NCI-H1092 (cell line): ENCODE results near the gene TXLNG.
"Not testable (repeated sequence)": the region's sequence is repeated elsewhere in the genome, so short reads cannot be mapped to it uniquely, and the experiment has no call there.

Experiments used
- DNase-seq: peaks from one replicate; lab custom pipeline; 2025; lab: John Stamatoyannopoulos, UW

Gene TXLNG

DNA sequence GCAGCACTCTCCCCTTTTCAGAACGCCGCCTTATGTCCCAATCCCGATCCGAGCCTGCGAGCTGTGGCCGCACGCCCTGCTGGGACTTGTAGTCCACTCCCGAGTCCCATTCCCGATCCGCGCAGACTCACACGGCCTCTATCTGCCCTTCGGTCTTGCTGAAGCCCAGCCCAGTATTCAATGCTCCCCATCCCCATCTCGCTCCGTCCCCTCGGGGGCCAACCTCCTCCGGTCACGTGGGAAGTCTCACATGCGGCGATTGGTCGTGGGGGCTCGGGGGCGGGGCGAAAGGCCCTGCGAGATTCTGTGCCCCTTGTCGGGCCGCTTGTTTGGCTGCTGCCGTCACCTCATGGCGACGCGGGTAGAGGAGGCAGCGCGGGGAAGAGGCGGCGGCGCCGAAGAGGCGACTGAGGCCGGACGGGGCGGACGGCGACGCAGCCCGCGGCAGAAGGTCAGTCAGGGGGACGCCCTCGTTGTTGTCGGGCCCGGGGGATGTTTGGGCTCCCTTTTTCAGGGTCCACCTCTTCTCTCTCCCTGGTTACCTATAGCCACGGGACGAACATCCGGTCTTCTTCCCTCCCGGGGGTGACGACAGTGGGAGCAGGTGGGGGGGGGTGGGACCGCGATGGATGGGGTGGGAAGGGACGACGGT, at the start of gene TXLNG:
Gene TXLNG, plus strand, starts transcription at position 328 of the 652 bp plus-strand sequence. Its CDS starts 22 bp downstream, at position 350.
- DNase-seq: peak; percentile 99

DNA sequence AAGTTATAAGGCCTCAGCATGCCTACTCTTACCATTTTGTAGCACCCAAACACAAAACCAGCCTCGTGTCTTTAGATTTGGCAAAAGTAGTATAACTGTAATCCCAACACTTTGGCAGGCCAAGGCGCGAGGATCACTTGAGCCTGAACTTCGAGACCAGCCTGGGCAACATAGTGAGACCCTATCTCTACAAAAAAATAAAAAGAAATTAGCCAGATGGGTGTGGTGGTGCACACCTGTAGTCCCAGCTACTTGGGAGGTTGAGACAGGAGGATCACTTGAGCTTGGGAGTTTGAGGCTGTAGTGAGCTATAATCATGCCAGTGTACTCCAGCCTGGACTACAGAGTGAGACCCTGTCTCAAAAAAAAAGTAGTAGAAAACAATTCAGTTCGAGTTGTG, 49.2 kb upstream of the TXLNG start:
- DNase-seq: no peak

DNA sequence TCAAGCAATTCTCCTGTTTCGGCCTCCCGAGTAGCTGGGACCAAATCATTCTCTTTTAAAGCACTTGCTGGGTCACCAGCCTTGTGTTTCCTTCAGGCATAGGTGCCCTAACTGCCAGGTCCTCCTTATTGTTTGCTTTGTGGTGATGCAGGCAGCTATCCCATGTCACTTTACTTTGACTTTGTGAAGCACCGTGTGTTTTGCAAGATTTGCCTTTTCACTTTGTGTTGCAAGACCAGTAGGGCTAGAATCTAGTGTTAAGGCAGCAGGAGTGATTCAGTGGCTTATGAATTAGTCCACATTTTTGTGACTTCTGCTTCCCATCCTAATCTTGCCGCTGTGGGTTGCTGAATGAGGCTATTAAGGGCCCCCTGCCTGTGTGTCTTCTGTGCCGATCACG, 46.7 kb upstream of the TXLNG start:
- no peak for DNase-seq

DNA sequence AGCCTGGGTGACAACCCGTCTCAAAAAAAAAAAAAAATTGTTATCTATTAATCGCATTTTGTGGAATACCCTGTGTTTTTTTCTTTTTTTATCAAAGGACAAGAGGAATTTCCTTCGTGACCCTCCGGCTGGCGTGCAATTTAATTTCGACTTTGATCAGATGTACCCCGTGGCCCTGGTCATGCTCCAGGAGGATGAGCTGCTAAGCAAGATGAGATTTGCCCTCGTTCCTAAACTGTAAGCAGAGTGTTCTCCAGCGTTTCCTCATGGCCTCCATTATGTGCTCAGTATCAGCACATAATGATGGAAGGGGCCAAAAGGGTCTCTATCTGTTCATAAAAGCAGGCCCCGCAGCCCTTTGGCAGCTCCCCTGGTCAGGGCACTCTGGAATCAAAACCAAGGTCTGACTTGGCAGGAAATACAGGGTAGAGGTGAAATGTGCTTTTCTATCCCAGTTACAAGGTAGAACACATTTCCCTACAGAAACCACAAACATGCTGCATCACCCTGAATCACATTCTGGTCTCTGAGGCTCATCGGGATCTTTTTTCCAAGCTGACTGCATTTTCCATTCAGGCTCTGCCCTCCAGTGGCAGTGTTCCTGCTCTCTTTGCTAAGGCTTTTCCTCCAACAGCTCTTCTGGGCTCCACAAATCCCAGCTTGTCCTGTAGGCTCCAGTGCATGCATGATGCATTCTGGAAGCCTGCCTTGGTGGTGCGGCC, 42.5 kb upstream of the TXLNG start:
- DNase-seq: no peak

GRCh38 chrX:16745102-16745501, 41.2 kb upstream of the TXLNG start:
- no peak for DNase-seq

- no peak for DNase-seq
Observed at GRCh38 chrX:16745659-16746058, 40.6 kb upstream of the TXLNG start.

- DNase-seq: no peak
Observed at GRCh38 chrX:16748425-16748824, 37.8 kb upstream of the TXLNG start.

DNA sequence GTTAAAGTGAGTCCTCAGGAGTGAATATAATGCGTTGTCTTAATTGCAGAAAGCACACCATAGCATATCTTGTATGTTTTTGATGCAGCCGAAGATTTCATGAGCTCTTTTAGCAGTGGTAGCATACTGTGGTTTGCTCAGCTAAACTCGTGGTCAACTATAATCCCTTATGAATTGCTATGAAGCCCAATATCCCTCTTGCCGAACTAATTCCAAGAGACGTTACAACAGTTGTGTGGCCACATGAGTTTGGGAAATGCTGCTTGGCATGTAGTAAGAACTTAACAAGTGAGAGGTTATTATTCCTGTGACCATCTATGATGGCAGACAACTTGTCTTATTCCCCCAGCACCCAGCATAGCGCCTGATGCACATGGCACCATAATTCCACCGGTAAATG, 36.1 kb upstream of the TXLNG start:
- no peak for DNase-seq

DNA sequence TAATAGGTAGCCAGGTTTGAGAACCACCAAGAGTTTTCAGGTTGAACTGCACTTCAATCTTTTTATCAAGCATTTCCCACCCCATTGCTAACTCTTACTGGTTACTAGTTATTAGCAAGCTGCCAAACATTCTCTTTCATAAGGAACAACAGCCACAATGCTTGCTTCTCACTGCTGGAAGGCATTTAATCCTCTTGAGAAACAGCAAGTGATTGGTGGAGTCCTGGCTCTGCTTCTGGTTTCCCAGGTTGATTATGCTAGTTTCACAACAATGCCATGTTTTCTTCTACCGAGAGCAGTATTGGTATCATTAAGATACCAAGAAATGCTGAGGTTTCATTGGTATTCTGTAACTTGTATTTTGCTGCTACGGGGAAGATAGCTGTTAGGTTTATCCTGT, 32.2 kb upstream of the TXLNG start:
- no peak for DNase-seq

- no peak for DNase-seq
Observed at GRCh38 chrX:16756724-16757123, 29.5 kb upstream of the TXLNG start.

- DNase-seq: not testable (repeated sequence)
Observed at GRCh38 chrX:16761500-16761899, 24.8 kb upstream of the TXLNG start.

DNA sequence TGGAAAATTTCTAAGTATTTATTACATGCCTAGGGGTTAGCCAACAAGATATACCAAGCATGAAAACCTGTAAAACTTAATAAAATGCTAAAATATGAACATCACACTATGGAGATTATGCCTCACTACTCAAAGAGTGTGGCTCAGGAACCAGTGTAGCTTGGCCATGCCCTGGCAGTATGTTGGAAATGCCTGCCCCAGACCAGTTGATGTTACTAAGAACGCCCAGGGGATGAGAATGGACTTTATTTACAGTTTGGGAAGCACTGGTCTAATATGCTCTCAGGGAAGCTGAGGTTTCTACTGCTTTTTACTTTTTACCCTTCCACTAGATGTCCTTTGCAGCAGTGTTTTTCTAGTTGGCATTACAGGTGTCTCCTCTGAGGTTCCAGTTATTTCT, 23.7 kb upstream of the TXLNG start:
- no peak for DNase-seq

GRCh38 chrX:16765594-16765993, 20.7 kb upstream of the TXLNG start:
- DNase-seq: no peak

GRCh38 chrX:16770970-16771482, 15.2 kb upstream of the TXLNG start:
- DNase-seq: no peak

- no peak for DNase-seq
Observed at GRCh38 chrX:16771483-16772398, 14.5 kb upstream of the TXLNG start.

GRCh38 chrX:16772460-16772859, 13.8 kb upstream of the TXLNG start:
- DNase-seq: no peak

DNA sequence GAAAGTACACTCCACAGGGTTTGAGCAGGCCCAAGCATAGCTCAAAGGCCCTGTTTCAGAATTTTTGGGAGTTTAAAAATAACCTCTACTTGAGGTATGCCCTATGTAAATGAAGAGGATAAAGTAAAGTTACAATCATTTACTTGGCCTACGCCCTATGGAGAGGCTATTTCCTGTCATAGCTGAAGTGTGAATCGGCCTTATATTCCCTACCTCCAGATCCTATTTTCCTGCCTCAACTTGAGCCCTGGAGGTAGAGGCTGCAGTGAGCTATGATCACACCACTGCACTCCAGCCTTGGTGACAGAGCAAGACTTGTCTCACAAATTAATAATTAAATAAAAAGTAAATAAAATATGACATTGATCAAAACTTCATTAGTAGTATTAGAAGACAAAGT, 11.5 kb upstream of the TXLNG start:
- DNase-seq: no peak

GRCh38 chrX:16778545-16778944, 7.7 kb upstream of the TXLNG start:
- DNase-seq: no peak

DNA sequence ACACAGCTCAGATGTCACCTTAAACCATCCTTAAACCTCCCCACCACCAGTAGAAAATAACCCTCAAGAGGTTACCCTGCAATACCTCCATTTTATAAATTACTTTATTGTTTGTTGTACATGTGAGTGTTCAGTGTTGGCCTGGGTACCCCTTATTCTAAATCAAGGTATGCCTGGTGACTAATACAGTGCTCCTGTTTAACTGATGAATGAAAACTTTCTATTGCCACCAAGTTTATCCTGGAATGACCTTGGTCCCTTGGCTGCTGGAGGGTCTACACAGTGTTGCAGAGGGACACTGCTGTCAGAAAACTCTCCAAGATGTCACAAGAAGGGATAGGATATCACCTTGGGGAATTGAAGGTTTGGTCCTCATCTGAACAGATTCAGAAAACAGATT, 7.3 kb upstream of the TXLNG start:
- DNase-seq: no peak

GRCh38 chrX:16779815-16780214, 6.5 kb upstream of the TXLNG start:
- DNase-seq: not testable (repeated sequence)

DNA sequence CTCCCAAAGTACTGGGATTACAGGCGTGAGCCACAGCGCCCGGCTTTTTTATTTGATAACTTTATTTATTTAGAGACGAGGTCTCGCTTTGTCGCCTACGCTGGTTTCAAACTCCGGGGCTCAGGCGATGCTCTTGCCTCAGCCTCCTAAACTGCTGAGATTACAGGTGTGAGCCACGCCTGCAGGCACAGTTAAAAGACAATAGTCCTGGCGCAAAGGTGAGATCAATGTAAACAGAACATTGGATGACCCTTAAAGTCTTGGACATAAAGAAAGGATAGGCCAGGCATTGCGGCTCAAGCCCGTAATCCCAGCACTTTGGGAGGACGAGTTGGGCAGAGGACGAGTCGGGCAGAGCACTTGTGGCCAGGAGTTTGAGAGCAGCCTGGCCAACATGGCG, 2.8 kb upstream of the TXLNG start:
- no peak for DNase-seq

- DNase-seq: not testable (repeated sequence)
Observed at GRCh38 chrX:16784440-16784839, 1.8 kb upstream of the TXLNG start.
